Heart right ventricle (tissue), 16 donors: ENCODE measurements around the gene OXGR1. TPM values are rescaled to one million over a fixed set of nuclear protein-coding genes. Genes with fewer than 3 reads are reported as not detected.

Experiments
- ATAC-seq, 8 donors: fragments of 200-7000 bp; cut with Tn5 transposase; one replicate each; pipeline ENCODE4 v1.9.1; 2020; ENCODE audit warnings: mild to moderate bottlenecking in 8 of 8, moderate library complexity in 8 of 8, moderate number of reproducible peaks in 1 of 8
- DNase-seq, 2 donors: peaks; one replicate each; pipeline ENCODE4 v3.0.0-alpha.2; 2020
- H3K27ac ChIP-seq, 10 donors: fragments of 200-600 bp; sonication (generic) in 2 of 10; one replicate each; pipeline versions ENCODE4 v1.5.0 to v1.8.0; 2020 to 2022; ENCODE audit warnings: mild to moderate bottlenecking in 3 of 10
- H3K27me3 ChIP-seq, 7 donors: fragments of 200-600 bp; one replicate each; pipeline ENCODE4 v1.8.0; 2021 to 2022; ENCODE audit warnings: mild to moderate bottlenecking in 2 of 7
- H3K36me3 ChIP-seq, 9 donors: fragments of 200-600 bp; sonication (generic) in 1 of 9; one replicate each; pipeline versions ENCODE4 v1.5.0 to v1.8.0; 2020 to 2022; ENCODE audit warnings: mild to moderate bottlenecking in 2 of 9
- H3K4me1 ChIP-seq, 9 donors: fragments of 200-600 bp; sonication (generic) in 1 of 9; one replicate each; pipeline versions ENCODE4 v1.5.0 to v1.8.0; 2020 to 2022; ENCODE audit warnings: mild to moderate bottlenecking in 4 of 9
- H3K4me3 ChIP-seq, 10 donors: fragments of 200-600 bp; sonication (generic) in 2 of 10; one replicate each; pipeline versions ENCODE4 v1.5.0 to v1.8.0; 2020 to 2022; ENCODE audit warnings: mild to moderate bottlenecking in 7 of 10, moderate library complexity in 2 of 10
- H3K9me3 ChIP-seq, 11 donors: fragments of 200-600 bp in 10 of 11; sonication (generic) in 2 of 11; one replicate each; pipeline versions ENCODE4 v1.5.0 to v1.8.0; 2013 to 2022; ENCODE audit warnings: mild to moderate bottlenecking in 2 of 11, control low read depth in 1 of 11, moderate library complexity in 1 of 11
- WGBS, 2 donors: extraction: QIAGEN DNeasy Blood & Tissue Kit; methylation state at CpG; one replicate each; pipeline ENCODE4 v1.1.7; 2013; ENCODE audit warnings: inconsistent platforms in 1 of 2; 5-methylcytosine and 5-hydroxymethylcytosine counted together
- intact Hi-C, 10 donors: fragments of 100-400 bp; cut with DNase I; formaldehyde crosslinking; loops; one replicate each; pipeline versions ENCODE4 v1.11.1 to v1.14.2; 2022
- polyA plus RNA-seq, 2 donors: library from polyadenylated mRNA; stranded (reverse); fragments of 200-250 nt; gene quantifications; one replicate each; pipeline ENCODE4 v1.2.3, GENCODE V29; 2013
- total RNA-seq, 10 donors: library from RNA; stranded (reverse); fragmentation: NEBNext Ultra II Directional in 3 of 10; extraction: Animal tissue kit (Norgen Biotek cat#: 25700) in 3 of 10; gene quantifications; one replicate each; pipeline versions ENCODE4 v1.2.1 to v1.2.4, GENCODE V29; 2021 to 2023
- TF ChIP-seq, protein P1 (sequence below), 9 donors: fragments of 200-600 bp; sonication (generic) in 2 of 9; IDR thresholded peaks; one replicate each; pipeline versions ENCODE4 v1.5.0 to v1.8.0; 2021 to 2022; ENCODE audit warnings: antibody characterized with exemption in 9 of 9, mild to moderate bottlenecking in 5 of 9, moderate library complexity in 1 of 9
- donor health status: Arrhythmogenic right ventricular cardiomyopathy.
- donor health status: ischemic (EF 13 %, LVEDD 7.1; RV severe dilation, severe dysfunction).
- donor health status: healthy with polysubstance abuse.
- donor health status: DM: no; HTN: yes; CAD: no.
- donor health status: DM: no; HTN: no; CAD: no.
- donor health status: ischemic (EF 25% LVEDD 6.9; RV normal size, moderate dysfunction).
- donor health status: ischemic (EF 25% LVEDD 5.7; RV mildly dilated, moderate dysfunction).
- donor health status: healthy.
- donor health status: DM: yes; HTN: yes; CAD: no.
- donor health status: Ischemic cardiomyopathy.
- donor health status: ischemic (EF 35%, LVEDD 5.7; RV mildly dilated, moderate dysfunction).
- donor health status: nonischemic (EF 11% LVEDD 7.7; RV severe dilation, severe dysfunction).
- donor health status: DM: yes; HTN: yes; CAD: no.
- donor health status: PGD.
- donor health status: ischemic (EF 29% LVEDD 5.4; RV normal size, mild dysfunction).
- donor health status: nonischemic (EF 23%, LVEDD 6.1; RV moderate dilation, normal function).

Gene OXGR1
- total and polyA plus RNA-seq, 12 donors = 0.06 to 0.28 (median 0.21) TPM; not detected in 7

DNA sequence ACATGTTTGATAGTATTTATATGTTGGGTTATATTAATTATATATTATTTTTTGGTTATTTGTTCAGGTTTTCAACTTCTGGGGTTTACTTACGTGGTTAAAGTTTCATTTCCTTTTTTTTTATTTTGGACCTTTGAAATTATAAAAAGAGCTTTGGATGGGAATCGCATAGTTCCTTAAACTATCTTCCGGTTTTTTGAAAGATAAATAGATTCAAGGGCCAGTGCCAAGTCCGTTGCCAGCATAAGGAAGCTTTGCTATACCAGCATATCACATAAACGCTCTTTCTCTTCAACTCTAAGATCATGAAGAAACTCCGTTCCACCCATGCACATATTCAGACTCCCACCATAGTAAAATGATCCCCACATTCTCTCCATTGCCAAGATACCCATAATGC lies 7.4 kb upstream of the OXGR1 start:
- Histone ChIP-seq H3K27ac (peak overlapping the region in 1 of 10 donors; percentile 18), H3K4me1 (peaks cover 0 to 30% (median 0%) of the 10 kb centered on the region in 9 donors), H3K36me3 (no peaks in the 10 kb centered on the region), H3K9me3 (no peaks in the 10 kb centered on the region), H3K27me3 (peaks cover 0 to 43% (median 6%) of the 10 kb centered on the region in 7 donors), H3K4me3 (no peak overlapping the region)
- intact Hi-C loops = no loop called here
- TF ChIP-seq, protein P1, sequence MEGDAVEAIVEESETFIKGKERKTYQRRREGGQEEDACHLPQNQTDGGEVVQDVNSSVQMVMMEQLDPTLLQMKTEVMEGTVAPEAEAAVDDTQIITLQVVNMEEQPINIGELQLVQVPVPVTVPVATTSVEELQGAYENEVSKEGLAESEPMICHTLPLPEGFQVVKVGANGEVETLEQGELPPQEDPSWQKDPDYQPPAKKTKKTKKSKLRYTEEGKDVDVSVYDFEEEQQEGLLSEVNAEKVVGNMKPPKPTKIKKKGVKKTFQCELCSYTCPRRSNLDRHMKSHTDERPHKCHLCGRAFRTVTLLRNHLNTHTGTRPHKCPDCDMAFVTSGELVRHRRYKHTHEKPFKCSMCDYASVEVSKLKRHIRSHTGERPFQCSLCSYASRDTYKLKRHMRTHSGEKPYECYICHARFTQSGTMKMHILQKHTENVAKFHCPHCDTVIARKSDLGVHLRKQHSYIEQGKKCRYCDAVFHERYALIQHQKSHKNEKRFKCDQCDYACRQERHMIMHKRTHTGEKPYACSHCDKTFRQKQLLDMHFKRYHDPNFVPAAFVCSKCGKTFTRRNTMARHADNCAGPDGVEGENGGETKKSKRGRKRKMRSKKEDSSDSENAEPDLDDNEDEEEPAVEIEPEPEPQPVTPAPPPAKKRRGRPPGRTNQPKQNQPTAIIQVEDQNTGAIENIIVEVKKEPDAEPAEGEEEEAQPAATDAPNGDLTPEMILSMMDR (IDR thresholded peaks at IDR 0.05) = no peak
- no peak for DNase-seq
- no peak for ATAC-seq
- WGBS, 2 donors = 64 to 72% methylated on average over 6 of the region's 6 CpGs

DNA sequence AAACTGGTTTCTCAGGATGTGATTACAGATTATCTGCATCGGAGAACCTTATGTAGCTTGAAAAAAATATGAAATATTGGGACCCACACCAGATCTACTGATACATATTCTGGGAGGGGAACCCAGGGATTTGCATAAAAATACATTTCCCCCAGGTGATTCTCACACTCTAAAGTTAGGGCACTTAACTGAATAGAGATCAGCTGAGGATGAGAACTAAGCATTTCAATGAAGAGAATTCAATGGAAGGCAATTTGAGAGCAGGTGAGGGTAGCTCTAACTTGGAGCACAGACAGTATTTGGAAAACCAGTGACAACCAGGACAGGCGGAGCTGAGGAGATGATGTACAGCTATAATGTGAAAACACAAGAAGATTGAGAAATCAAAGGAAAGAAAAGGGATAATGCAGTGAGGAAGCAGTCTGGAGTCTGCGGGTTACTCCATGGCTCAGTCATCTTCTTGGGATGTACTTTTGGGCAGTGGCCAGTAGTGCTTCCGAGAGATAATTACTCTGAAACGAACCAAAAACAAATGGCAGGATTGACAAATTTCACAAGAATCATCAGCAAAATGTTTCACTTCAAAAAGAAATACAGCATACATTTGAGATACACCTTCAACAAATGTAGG lies 6.1 kb upstream of the OXGR1 start:
- no peaks in the 10 kb centered on the region for H3K9me3 ChIP-seq
- 72 to 73% methylated on average over 5 of the region's 5 CpGs for WGBS, 2 donors
- no peaks in the 10 kb centered on the region for H3K36me3 ChIP-seq
- ATAC-seq (no peak), DNase-seq (no peak)
- TF ChIP-seq, protein P1 (IDR thresholded peaks at IDR 0.05) = no peak
- H3K4me1 ChIP-seq = peaks cover 0 to 30% (median 0%) of the 10 kb centered on the region in 9 donors
- H3K27me3 ChIP-seq = peaks cover 0 to 55% (median 14%) of the 10 kb centered on the region in 7 donors
- intact Hi-C loops = no loop called here
- H3K27ac ChIP-seq = no peak overlapping the region
- no peak overlapping the region for H3K4me3 ChIP-seq

DNA sequence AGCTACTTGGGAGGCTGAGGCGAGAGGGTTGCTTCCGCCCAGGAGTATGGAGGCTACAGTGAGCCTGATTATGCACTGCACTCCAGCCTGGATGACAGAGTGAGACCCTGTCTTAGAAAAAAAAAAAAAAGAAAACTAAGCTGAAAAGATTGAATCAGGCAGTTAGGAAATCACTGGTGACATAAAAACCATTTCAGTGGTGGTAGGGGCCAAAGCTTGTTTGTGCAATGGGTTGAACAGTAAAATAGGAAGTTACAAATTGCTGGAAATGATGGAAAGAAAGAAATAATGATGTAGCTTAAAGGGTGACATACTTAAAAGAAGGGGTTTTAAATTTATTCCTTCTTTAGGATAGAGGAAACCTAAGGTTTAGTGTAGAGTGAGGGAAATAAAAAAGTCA lies 4.8 kb upstream of the OXGR1 start:
- intact Hi-C loops = no loop called here
- H3K36me3 ChIP-seq = no peaks in the 10 kb centered on the region
- no peak for DNase-seq
- no peaks in the 10 kb centered on the region for H3K9me3 ChIP-seq
- ATAC-seq = no peak
- H3K27ac ChIP-seq = no peak overlapping the region
- TF ChIP-seq, protein P1 (IDR thresholded peaks at IDR 0.05) = no peak
- 97 to 100% methylated on average over 2 of the region's 2 CpGs for WGBS, 2 donors
- peaks cover 0 to 29% (median 6%) of the 10 kb centered on the region in 9 donors for H3K4me1 ChIP-seq
- H3K27me3 ChIP-seq = peaks cover 0 to 68% (median 27%) of the 10 kb centered on the region in 7 donors
- no peak overlapping the region for H3K4me3 ChIP-seq

DNA sequence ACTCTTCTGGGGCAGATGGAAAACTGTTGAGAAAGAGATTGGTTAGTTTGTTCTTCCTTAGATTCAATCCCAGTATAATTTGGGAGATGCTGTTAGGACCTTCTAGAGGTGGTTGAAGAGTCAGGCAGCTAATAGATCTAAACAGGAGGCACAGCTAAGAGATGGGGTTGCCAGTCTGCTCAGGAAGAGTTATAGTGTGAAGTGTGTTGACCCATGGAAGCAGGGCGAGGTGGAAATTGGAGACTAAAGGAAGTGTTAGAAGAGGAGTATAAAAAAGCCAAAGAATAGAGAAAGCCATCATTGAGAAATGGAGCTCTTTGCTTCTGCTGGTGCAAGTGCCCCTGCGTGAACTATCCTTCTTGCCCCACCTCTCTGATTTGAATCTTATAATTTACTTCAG lies 3.8 kb upstream of the OXGR1 start:
- TF ChIP-seq, protein P1 (IDR thresholded peaks at IDR 0.05) = no peak
- no peaks in the 10 kb centered on the region for H3K36me3 ChIP-seq
- 82 to 89% methylated on average over 2 of the region's 2 CpGs for WGBS, 2 donors
- peaks cover 0 to 72% (median 35%) of the 10 kb centered on the region in 7 donors for H3K27me3 ChIP-seq
- peaks cover 0 to 29% (median 10%) of the 10 kb centered on the region in 9 donors for H3K4me1 ChIP-seq
- intact Hi-C loops = no loop called here
- DNase-seq = no peak
- no peak for ATAC-seq
- H3K9me3 ChIP-seq = no peaks in the 10 kb centered on the region
- no peak overlapping the region for H3K4me3 ChIP-seq
- H3K27ac ChIP-seq = no peak overlapping the region
